ENCODE results near the gene HLA-DQA1.
"Not testable (repeated sequence)": the region's sequence is repeated elsewhere in the genome, so short reads cannot be mapped to it uniquely, and the experiment has no call there.

The HLA-DQA1 gene

GRCh38 chr6:32622545-32623401, 14.4 kb upstream of the HLA-DQA1 start:
- DNase-seq (ENCODE audit: low read depth) = peak; percentile 71

- DNase-seq (ENCODE audit: low read depth) = no peak
Measured at GRCh38 chr6:32623693-32624092, 13.5 kb upstream of the HLA-DQA1 start.

DNA sequence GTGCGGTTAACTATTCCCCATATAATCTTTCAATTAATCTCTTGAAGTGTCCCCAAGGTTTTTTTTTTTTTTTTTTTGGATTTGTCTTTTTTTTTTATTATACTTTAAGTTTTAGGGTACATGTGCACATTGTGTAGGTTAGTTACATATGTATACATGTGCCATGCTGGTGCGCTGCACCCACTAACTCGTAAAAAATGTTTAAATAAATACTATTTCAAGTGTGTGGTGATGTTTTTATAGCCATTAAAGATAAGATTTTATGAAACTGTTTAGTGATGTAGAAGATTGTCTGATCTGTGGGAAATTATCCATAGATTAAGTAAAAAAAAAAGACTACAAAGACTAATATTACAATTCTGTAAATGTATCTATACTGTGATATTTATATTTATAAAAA, 12.6 kb upstream of the HLA-DQA1 start:
- DNase-seq (ENCODE audit: low read depth) = no peak

GRCh38 chr6:32625137-32625536, 12.1 kb upstream of the HLA-DQA1 start:
- DNase-seq (ENCODE audit: low read depth) = no peak

DNA sequence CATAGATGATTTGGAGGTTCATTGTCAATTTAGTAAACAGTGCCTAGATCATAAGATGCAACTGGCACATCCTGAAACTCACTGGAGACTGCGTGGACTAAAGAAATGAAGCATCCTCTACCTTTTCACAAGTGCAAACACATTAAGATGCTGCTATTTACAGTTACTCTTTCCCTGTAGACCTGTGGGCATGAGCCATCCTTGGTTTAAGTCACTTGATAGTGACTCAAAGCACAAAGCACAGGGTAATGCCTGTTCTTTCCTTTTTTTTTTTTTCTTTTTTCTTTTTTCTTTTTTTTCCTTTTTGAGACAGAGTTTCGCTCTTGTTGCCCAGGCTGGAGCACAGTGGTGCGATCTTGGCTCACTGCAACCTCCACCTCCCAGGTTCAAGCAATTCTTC, 10.0 kb upstream of the HLA-DQA1 start:
- no peak for DNase-seq (ENCODE audit: low read depth)

DNA sequence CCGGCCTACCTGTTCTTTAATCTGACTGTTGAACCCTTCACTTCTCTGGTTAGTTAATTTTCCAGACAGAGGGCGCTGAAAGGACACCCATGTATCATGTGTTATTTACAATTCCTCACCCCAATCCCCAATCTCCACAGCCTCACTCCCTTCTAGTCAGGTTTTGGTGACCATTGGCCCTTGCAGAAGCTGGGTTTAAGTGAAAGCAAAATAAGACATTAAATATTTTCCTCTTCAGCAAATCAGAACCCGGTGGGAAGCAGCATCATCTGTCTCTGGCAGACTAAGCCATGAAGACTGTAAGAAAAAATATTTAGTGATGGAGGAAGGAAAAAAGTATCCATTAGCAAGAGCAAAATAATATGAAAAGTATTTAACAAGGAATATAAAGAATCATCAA, 9.4 kb upstream of the HLA-DQA1 start:
- DNase-seq (ENCODE audit: low read depth) = peak; percentile 62

GRCh38 chr6:32629793-32630192, 7.4 kb upstream of the HLA-DQA1 start:
- DNase-seq (ENCODE audit: low read depth) = not testable (repeated sequence)

DNA sequence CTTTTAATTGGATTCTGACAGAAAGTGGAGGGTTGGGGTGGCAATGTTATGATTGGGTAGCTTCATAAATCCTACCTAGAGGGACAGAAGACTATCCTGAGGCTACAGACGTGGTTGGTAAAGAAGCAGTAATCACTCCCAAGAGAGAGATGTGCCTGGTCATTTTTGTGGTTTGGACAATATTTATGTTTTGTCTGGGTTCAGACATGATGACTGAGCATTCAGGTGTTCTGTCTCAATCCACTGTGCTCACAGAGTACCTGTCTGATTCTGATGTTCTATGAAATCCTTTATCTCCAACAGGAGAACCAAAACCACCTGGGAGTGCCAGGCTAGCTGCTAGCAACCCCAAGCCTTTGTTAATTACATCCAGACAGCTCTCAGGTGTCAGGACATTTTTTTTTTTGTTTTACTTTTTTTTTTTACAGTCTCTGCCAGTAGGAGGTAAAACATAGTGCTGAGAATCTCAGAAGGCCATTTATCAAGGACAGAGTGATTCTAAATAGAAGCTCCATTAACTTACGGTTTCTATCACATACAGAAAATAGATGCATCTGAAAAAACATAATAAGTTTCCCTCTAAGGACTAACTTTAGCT, 1.6 kb upstream of the HLA-DQA1 start:
- no peak for DNase-seq (ENCODE audit: low read depth)

DNA sequence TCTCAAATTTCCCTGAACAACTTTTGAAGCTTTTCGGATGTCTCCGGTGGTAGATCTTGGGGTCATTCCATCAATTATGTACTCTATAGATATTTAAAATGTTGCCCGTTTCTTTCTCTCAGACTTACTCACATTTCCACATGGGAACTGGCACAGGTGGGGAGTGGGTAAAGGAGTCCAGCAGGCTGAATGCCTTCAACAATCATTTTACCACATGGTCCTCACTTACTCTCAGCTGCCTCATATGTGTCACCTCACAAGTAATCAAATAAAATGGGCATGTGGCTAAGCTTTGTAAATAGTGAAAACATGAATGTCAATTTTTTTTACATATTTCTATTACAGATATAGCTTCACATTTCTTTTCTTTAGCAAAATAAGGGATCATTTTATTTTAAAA, 677 bp downstream of the HLA-DQA1 start:
- no peak for DNase-seq (ENCODE audit: low read depth)

- no peak for DNase-seq (ENCODE audit: low read depth)
Measured at GRCh38 chr6:32638532-32639219, 1.5 kb downstream of the HLA-DQA1 start.

DNA sequence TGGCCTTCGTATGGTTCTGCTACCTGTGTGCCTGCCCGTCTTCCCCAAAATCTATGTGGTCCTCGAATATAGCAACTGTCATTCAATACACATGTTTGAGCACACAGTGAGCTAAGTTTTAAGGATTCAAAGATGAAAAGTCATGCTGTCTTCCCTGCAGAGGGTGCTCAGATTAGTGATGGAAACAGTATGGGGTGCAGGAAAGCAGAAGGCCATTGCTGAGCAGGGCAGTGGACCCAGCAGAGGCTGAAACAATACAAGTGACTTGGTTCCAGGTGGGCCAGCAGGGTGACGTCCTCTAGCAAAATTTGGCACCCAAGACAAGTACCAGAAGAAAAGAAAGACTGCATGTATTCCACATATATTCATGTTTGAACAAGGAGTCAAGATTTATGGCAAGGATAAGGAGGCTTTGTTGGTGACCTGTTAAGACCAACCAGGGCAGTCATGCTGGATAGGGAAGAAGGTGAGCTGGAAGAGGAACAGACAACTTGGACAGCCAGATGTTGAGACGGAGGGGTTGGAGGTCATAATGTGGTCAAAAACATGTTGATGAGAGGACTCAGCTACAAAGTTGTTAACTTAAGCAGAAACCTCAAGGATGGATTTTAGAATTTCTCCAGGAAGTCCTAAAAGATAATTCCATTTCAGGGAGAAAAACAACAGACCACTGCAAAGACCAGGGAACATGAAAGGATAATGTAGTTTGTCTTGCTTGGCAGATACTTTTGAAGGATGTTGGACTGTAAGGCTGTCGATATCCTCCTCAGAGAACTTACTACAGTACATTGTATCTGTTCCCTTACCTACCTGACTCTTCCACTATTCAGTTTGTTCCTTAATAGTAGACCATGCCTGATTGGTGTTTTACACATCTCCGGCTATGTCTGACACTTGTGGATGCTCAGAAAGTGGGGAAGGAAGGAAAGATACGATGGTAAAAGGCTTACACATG, 2.5 kb downstream of the HLA-DQA1 start:
- DNase-seq (ENCODE audit: low read depth) = no peak

DNA sequence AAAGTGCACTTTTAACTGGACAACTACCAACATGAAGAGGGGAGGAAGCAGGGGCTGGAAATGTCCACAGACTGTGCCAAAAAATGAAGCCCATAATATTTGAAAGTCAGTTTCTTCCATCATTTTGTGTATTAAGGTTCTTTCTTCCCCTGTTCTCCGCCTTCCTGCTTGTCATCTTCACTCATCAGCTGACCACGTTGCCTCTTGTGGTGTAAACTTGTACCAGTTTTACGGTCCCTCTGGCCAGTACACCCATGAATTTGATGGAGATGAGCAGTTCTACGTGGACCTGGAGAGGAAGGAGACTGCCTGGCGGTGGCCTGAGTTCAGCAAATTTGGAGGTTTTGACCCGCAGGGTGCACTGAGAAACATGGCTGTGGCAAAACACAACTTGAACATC, 3.9 kb downstream of the HLA-DQA1 start:
- DNase-seq (ENCODE audit: low read depth) = no peak

DNA sequence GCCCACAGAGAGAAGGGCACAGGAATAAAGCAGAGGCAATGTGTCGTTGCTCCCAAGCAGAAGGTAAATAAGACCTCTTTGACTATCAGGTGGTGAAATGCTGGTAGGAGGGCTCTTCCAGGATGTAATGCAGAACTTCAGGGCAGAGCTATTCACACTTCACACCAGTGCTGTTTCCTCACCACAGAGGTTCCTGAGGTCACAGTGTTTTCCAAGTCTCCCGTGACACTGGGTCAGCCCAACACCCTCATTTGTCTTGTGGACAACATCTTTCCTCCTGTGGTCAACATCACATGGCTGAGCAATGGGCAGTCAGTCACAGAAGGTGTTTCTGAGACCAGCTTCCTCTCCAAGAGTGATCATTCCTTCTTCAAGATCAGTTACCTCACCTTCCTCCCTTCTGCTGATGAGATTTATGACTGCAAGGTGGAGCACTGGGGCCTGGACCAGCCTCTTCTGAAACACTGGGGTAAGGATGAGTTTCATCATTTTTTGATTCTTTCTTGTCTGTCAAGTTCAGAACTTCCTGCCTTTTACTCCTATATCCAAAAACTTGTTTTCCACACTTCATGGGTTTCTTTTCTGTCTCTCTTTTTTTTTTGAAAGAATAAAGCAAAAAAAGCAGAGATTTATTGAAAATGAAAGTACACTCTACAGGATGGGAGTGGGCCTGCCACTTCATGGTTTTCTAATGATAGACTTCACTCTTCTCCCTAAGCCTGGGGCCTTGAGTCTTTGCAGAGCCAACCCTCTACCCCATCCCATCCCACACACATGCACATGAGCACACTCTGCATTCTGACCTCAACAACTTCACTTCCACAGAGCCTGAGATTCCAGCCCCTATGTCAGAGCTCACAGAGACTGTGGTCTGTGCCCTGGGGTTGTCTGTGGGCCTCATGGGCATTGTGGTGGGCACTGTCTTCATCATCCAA, 4.8 kb downstream of the HLA-DQA1 start:
- DNase-seq (ENCODE audit: low read depth) = not testable (repeated sequence)

GRCh38 chr6:32642720-32643106, 5.5 kb downstream of the HLA-DQA1 start:
- no peak for DNase-seq (ENCODE audit: low read depth)

- DNase-seq (ENCODE audit: low read depth) = no peak
Measured at GRCh38 chr6:32643904-32644303, 6.7 kb downstream of the HLA-DQA1 start.

DNA sequence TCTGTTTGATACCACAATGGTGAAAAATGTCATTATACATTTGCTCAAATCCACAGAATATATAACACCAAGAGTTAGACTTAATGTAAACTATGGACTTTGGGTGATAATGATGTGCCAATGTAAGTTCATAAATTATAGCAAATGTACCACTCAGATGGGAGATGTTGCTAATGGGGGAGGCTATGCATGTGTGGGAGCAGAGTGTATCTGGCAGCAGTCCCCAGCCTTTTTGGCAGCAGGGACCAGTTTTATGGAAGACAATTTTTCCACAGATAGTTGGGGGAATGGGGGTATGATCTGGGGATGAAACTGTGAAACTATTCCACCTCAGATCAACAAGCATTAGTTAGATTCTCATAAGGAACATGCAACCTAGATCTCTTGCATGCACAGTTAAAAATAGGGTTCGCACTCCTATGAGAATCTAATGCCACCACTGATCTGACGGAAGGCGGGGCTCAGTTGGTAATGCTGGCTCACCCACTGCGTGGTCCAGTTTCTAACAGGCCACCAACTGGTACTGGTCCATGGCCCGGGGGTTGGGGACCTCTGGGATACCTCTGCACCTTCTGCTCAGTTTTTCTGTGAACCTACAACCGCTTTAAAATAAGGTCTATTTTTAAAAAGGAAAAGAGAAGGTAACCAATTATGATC, 8.0 kb downstream of the HLA-DQA1 start:
- DNase-seq (ENCODE audit: low read depth) = no peak

DNA sequence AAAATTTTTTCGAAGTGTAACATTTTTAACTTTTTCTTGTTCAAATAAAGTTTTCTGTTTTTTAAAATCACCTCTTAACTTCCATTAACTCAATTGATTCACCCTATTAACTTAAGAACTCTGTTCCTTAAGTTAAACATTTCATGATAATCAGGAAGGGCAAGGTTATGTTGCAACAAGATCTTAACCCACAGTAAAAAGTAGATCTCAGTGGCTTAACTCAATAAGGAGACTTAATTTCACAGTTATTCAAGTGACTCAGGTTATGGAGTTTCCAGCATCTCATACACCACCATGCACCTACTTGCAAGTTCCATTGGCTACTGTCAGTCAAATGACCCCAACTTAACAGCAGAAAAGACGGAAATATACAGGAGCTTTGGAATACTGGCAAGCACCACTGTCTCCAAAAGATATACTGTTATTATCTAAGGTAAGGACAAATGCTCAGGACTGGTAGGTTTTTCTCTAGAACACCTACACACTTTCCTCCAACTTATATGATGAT, 18.1 kb downstream of the HLA-DQA1 start:
- no peak for DNase-seq (ENCODE audit: low read depth)

- DNase-seq (ENCODE audit: low read depth) = not testable (repeated sequence)
Measured at GRCh38 chr6:32657329-32657728, 20.1 kb downstream of the HLA-DQA1 start.

- DNase-seq (ENCODE audit: low read depth) = not testable (repeated sequence)
Measured at GRCh38 chr6:32657819-32658218, 20.6 kb downstream of the HLA-DQA1 start.

DNA sequence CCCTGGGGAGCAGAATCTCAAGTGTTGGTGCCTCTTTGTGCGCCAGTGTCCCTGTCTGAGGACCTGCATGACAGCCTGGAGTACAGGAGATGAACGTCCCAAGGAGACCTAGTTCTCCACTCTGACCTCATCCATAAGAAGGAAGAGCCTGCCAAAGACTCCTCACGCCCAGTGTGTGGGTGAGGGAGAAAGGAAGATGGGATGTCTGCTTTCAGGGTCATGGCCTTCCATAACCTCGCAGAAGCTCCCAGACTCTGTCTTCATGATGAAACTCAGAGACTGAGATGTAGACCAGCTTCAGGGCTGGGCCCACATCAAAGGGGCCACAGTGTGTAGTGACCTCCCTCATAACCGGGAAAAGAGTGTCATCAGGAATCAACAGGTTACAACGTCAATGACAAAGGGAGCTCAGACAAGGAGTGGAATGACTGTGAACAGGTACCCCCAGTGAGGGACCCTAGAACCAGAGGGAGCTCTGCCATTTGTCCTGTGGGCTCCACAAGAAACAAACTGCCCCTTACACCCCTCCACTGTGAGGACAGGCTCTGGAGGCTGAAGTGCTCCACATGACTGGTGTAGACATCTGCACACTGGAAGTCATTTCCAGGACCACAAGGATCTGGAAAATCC, 21.2 kb downstream of the HLA-DQA1 start:
- DNase-seq (ENCODE audit: low read depth) = no peak
